Ishikawa (cell line): ENCODE measurements around the gene AGA.

Experiments used
- CEBPB ChIP-seq: IDR thresholded peaks from 2 replicates; pipeline ENCODE4 v1.6.1; 2012
- CREB1 ChIP-seq: IDR thresholded peaks from 2 replicates; pipeline ENCODE4 v1.6.1; 2012; ENCODE audit warnings: low read depth
- EGR1 ChIP-seq: IDR thresholded peaks from 2 replicates; pipeline ENCODE4 v1.6.1; 2012
- EP300 ChIP-seq: IDR thresholded peaks from 2 replicates; pipeline ENCODE4 v1.6.1; 2012; ENCODE audit warnings: borderline replicate concordance
- FOXM1 ChIP-seq: IDR thresholded peaks from 2 replicates; pipeline ENCODE4 v1.6.1; 2012; ENCODE audit warnings: low read depth, borderline replicate concordance
- MAX ChIP-seq: IDR thresholded peaks from 2 replicates; pipeline ENCODE4 v1.6.1; 2012
- NFIC ChIP-seq: IDR thresholded peaks from 2 replicates; pipeline ENCODE4 v1.6.1; 2012
- RAD21 ChIP-seq: IDR thresholded peaks from 2 replicates; pipeline ENCODE4 v1.6.1; 2012; ENCODE audit warnings: low read depth
- REST ChIP-seq: IDR thresholded peaks from 2 replicates; pipeline ENCODE4 v1.6.1; 2012; ENCODE audit warnings: low read depth, mild to moderate bottlenecking
- TAF1 ChIP-seq: IDR thresholded peaks from 2 replicates; pipeline ENCODE4 v1.6.1; 2012; ENCODE audit warnings: low read depth, mild to moderate bottlenecking
- TCF12 ChIP-seq: IDR thresholded peaks from 2 replicates; pipeline ENCODE4 v1.6.1; 2012; ENCODE audit warnings: low read depth
- USF1 ChIP-seq: IDR thresholded peaks from 2 replicates; pipeline ENCODE4 v1.6.1; 2012
- YY1 ChIP-seq: IDR thresholded peaks from 2 replicates; pipeline ENCODE4 v1.6.1; 2012; ENCODE audit warnings: low read depth
- ZBTB7A ChIP-seq: IDR thresholded peaks from 2 replicates; pipeline ENCODE4 v1.6.1; 2012; ENCODE audit warnings: low read depth

GRCh38 chr4:177485528-177485927 lies 43.3 kb upstream of the AGA start:
- no peak for TF ChIP-seq YY1
- TF ChIP-seq MAX, result no peak
- no peak for TF ChIP-seq FOXM1
- TF ChIP-seq EGR1, result no peak
- no peak for TF ChIP-seq ZBTB7A
- TF ChIP-seq CREB1, result no peak
- no peak for TF ChIP-seq EP300
- no peak for TF ChIP-seq TAF1
- TF ChIP-seq REST, result no peak
- TF ChIP-seq CEBPB, result no peak
- no peak for TF ChIP-seq RAD21
- TF ChIP-seq USF1, result no peak
- TF ChIP-seq NFIC, result no peak
- TF ChIP-seq TCF12, result no peak
